ENCODE results near the gene CITED4.
A peak's percentile ranks its signal among the peaks of the same experiment; 100 is the strongest.

Gene CITED4

GRCh38 chr1:40862008-40862863 lies at the start of gene CITED4:
Gene CITED4 (minus strand): TSS chr1:40862363. CDS start chr1:40862127, 236 bp downstream.
- peak within 1 kb of the TSS; percentile 60 for H3K4me3 ChIP-seq (ENCODE audit: low read length)
- DNase-seq (ENCODE audit: low read depth) = peak; percentile 82
- no peak; the same call in 1 of the 2 replicates for TF ChIP-seq CTCF (conservative IDR thresholded peaks at IDR 0.05; ENCODE audit: low read length)

GRCh38 chr1:40911105-40911504 lies 48.9 kb upstream of the CITED4 start:
- no peak overlapping the region for H3K4me3 ChIP-seq (ENCODE audit: low read length)
- no peak for DNase-seq (ENCODE audit: low read depth)
- no peak for TF ChIP-seq CTCF (conservative IDR thresholded peaks at IDR 0.05; ENCODE audit: low read length)

- no peak for DNase-seq (ENCODE audit: low read depth)
- no peak for TF ChIP-seq CTCF (conservative IDR thresholded peaks at IDR 0.05; ENCODE audit: low read length)
- no peak overlapping the region for H3K4me3 ChIP-seq (ENCODE audit: low read length)
These were observed 47.1 kb upstream of the CITED4 start for GRCh38 chr1:40909281-40909680.

- H3K4me3 ChIP-seq (ENCODE audit: low read length) = no peak overlapping the region
- TF ChIP-seq CTCF (conservative IDR thresholded peaks at IDR 0.05; ENCODE audit: low read length) = no peak
These were observed 46.2 kb upstream of the CITED4 start for GRCh38 chr1:40908350-40908749.

GRCh38 chr1:40907899-40908298 lies 45.7 kb upstream of the CITED4 start:
- H3K4me3 ChIP-seq (ENCODE audit: low read length) = no peak overlapping the region
- no peak for TF ChIP-seq CTCF (conservative IDR thresholded peaks at IDR 0.05; ENCODE audit: low read length)
- no peak for DNase-seq (ENCODE audit: low read depth)

More at GRCh38 chr1:40908350-40908749, 46.2 kb upstream of the CITED4 start:
- no peak for DNase-seq (ENCODE audit: low read depth)

GRCh38 chr1:40906781-40907400 lies 44.7 kb upstream of the CITED4 start:
- DNase-seq (ENCODE audit: low read depth) = no peak
- TF ChIP-seq CTCF (conservative IDR thresholded peaks at IDR 0.05; ENCODE audit: low read length) = no peak
- no peak overlapping the region for H3K4me3 ChIP-seq (ENCODE audit: low read length)

GRCh38 chr1:40905061-40905460 lies 42.9 kb upstream of the CITED4 start:
- H3K4me3 ChIP-seq (ENCODE audit: low read length) = no peak overlapping the region
- DNase-seq (ENCODE audit: low read depth) = no peak
- TF ChIP-seq CTCF (conservative IDR thresholded peaks at IDR 0.05; ENCODE audit: low read length) = no peak

All from AG10803 (cell line).